Stimulated activated CD4-positive, alpha-beta T cell treated with anti-CD3 and anti-CD28 coated beads, Interleukin-15, amount 100 ng/mL, for 1 hour (primary cell): ENCODE results near the gene ADCY3.
"Not testable (repeated sequence)": the region's sequence is repeated elsewhere in the genome, so short reads cannot be mapped to it uniquely, and the experiment has no call there.

Experiments
- DNase-seq, 2 donors: peaks; one replicate each; pipeline ENCODE4 v3.0.0-alpha.2; 2020; ENCODE audit warnings: low read depth in 1 of 2, low spot score in 1 of 2

The ADCY3 gene

GRCh38 chr2:24852026-24852425 is 68.0 kb downstream of the ADCY3 start:
- DNase-seq: no peak

- no peak for DNase-seq
Measured at GRCh38 chr2:24850944-24851343, 69.1 kb downstream of the ADCY3 start.

DNA sequence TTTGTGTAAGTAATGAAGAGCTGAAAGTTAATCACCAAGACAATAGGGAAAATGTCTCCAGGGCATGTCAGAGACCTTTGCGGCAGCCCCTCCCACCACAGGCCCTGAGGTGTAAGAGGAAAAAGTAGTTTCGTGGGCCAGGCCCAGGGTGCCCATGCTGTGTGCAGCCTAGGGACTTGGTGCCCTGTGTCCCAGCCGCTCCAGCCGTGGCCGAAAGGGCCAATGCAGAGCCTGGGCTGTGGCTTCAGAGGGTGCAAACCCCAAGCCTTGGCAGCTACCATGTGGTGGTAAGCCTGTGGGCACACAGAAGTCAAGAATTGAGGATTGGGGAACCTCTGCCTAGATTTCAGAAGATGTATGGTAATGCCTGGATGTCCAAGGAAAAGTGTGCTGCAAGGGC is 74.3 kb downstream of the ADCY3 start:
- no peak for DNase-seq

GRCh38 chr2:24844023-24844685 is 75.9 kb downstream of the ADCY3 start:
- no peak for DNase-seq

GRCh38 chr2:24843330-24843860 is 76.6 kb downstream of the ADCY3 start:
- DNase-seq: no peak

DNA sequence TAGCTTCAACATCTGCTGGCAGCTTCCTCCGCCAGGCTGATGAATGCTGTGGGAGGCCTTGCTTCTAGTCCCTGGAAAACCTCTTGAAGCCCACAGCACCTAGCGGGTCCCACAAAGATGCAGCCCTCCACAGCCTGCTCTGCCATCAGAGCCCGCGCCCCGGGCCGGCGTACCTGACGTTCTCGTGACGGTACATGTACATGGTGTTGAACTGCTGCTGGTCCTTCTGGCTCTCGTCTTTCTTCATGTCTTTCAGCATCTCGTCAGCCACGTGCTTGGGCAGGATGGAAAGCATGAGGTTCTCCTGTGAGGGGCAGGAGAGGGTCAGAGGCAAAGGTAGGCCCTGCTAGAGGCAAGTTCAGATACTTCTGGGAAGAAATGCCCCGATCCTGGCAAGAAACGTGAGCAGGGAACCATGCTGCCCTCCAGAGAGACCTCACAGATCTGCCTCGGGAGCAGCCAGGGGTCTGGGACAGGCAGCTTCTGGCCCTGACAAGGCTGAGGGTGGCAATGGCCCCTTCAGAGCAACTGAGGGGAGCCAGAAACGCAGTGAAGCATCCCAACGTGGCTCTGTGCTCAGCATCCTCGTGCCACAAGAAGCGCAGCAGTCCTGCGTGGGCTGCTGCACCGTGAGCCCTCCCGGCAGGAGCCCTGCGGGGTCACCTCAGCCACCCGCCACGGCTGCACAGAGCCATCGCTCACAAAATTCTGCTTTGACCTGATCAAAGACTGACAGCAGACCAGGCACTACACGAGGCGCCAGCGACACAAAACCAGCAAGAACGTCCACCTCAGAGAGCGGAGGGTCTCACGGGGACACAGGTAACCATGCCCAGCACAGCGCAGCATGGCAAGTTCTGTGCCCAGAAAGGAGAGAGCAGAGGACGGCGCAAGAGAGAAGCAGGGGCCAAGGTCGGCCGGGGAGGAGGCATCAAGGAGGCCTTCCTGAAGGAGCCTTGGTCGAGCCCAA is 77.7 kb downstream of the ADCY3 start:
- no peak for DNase-seq

DNA sequence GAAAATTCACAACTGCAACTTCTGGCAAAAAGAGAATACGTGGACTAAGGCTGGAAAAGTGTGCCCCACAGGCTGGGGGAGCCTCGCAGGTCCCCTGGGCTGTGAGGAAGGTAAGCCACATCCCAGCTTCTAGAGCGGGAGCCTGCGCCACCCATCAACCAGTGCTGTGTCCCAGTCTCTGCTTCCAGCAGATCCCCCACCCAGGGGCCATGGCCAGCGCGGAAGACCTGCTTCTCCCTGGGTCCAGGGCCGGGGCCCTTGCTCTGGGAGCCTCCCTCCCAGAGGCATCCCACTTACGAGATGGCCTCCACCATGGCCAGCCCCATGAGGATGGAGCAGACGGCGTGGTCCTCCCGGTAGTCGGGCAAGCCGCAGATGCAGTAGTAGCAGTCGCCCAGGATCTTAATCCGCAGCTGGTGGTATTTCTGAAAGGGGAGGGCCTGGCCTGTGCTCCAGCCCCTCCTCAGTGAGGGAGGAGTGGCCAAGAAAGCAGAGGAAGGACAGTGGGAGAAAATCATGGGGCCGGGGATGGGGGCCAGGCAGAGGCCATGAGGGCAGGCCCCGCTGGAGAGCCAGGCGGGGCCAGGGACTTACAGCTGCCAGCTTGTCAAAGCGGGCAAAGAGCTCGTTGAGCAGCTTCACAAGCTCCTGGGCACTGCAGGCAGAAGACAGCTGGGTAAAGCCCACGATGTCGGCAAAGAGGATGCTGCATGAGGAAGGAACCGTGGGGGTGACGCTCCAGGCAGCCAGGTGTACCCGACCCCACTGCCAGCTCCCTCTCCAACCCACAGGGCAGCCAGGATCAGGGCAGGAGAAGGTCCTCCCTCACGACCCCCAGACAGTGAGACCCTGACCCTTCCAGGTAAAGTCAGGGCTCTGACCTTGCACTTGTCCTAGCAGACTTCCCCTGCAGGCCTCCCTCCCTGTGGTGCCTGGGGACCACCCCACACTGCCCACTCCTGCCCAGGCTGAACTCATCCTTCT is 78.8 kb downstream of the ADCY3 start:
- no peak for DNase-seq

DNA sequence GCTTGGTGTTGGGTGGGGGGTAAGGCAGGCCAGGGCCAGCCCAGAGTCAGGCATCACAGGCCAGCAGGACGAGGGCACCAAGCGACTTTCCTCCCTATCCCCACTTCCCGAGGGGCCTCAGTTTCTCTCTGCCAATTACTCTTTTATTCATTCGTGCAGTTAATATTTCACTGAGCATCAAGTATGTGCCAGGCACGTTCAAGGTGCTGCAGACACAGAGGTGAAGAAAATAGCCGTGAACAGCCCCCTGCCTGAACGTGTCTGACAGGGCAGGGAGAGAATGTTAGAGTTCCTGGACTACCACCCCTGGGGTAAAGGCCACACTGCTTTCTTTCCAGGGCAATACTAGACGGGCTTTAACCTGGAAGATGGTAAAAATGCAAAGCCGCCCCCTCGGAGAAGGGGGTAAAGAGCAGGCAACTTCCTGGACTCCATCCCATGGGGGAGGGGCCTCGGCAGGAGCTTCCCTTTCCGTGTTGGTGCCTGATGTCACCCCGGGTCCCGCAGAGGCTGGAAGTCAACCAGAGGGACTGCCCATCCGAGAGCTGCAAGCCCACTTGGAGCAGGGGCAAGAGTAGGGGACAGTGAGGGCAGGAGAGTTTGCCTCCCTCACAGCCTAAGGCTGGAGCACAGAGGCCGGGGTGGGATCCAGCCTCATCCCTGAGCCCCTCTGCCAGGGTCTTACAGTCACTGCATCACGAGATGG is 79.7 kb downstream of the ADCY3 start:
- no peak for DNase-seq

GRCh38 chr2:24839729-24840128 is 80.3 kb downstream of the ADCY3 start:
- DNase-seq: no peak

DNA sequence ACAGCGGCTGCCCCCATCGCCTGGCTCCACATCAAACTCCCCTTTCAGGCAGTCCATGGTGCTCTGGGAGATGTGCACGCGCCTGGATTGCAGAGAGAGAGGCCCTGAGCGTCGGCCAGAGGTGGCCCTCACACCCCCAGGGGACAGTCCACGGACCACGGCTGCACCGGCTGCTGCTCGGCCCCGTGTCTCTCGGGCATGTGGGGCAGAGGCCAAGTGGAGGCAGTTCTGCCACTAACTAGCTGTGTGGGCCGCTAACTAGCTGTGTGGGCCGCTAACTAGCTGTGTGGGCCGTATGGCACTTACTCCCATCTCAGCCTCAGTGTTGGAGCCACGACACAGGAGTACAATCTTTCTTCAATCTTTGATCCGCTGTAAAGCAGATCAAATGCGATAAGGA is 81.5 kb downstream of the ADCY3 start:
- DNase-seq: no peak

- no peak for DNase-seq
Measured at GRCh38 chr2:24837996-24838513, 82.0 kb downstream of the ADCY3 start.

DNA sequence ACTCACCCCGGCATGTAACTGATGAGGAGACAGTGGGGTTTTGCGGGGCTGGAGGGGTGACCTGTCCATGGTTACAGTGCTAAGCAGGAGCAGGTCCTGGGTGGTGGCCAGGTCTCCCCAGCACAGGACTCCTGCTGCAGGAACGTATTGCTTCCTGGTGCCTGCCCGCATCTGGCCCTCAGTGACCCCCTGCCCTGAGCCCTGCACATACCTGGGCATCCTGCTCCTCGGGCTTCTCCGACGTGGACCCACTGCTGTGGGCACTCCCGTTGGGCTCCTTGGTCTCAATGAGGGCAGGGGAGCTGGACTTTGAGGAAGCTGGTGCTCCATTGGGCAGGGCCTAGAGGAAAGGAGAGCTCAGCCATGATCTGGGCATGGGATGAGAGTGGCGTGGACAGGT is 83.3 kb downstream of the ADCY3 start:
- no peak for DNase-seq

- DNase-seq: no peak
Measured at GRCh38 chr2:24836206-24836605, 83.8 kb downstream of the ADCY3 start.

DNA sequence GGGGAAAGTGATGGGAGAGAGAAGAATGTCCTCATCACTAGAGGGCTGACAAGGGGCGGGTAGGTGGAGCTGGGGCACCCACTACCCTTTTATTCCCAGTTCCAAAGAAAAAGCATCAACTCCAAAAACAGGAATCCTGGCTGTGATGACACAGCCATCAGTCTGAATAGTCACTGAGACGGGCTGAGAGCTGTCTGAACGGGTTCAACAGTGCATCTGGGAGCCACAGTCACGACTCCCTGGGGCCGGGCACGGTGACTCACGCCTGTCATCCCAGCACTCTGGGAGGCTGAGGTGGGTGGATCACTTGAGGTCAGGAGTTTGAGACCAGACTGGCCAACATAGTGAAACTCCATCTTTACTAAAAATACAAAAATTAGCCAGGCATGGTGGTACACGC is 84.6 kb downstream of the ADCY3 start:
- not testable (repeated sequence) for DNase-seq

GRCh38 chr2:24834733-24835395 is 85.2 kb downstream of the ADCY3 start:
- no peak for DNase-seq

- no peak for DNase-seq
Measured at GRCh38 chr2:24833821-24834732, 86.0 kb downstream of the ADCY3 start.

DNA sequence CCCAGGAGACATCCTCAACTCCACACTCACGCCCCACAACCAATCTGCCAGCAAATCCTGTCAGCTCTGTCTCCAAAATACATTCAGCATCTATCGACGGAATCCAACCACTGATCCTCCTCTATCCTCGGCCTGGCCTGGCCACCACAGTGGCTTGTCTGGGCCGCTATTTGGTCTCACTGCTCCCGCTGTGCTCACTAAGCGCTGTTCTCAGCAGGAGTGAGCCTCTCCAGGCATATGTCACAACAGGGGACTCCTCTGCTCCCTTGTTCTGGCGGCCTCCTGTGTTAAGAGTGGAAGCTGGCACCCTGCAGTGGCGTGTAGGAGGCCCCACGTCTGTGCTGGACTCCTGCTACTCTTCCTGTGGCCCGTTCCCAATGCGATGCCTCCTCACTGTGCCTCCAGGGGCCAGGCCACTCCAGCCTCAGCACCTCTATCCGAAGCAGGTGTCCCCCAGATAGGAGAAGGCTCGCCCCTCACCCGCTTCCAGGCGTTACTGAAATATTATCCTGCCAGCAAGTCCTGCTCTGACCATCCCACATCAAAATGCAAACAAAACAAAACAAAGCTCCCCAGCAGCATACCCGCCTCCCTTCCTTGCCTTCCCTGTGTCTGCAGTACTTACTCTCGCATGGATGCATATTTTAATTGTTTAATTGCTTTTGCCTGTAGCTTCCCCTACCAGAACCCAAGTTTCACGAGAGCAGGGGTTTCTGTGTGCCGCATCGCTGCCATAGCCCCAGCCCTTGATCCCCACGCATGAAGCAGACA is 86.9 kb downstream of the ADCY3 start:
- no peak for DNase-seq

GRCh38 chr2:24832521-24832920 is 87.5 kb downstream of the ADCY3 start:
- no peak for DNase-seq
